ENCODE results near the gene CENPP.

GRCh38 chr9:92656537-92656925 lies 330.8 kb downstream of the CENPP start:
- no peak for TF ChIP-seq EZH2 (IDR thresholded peaks at IDR 0.05; ENCODE audit: insufficient read depth, low read length)
- TF ChIP-seq CTCF (IDR thresholded peaks at IDR 0.05; ENCODE audit: insufficient read depth, low read depth, low read length), result no peak

Measured in astrocyte (in vitro differentiated cells and primary cell).